Stimulated activated CD8-positive, alpha-beta memory T cell treated with anti-CD3 and anti-CD28 coated beads, Interleukin-15, amount 100 ng/mL, for 4 hours (primary cell): ENCODE data around the gene HOXA4.

Experiments
- DNase-seq, 2 donors: peaks; one replicate each; pipeline ENCODE4 v3.0.0-alpha.2; 2020; ENCODE audit warnings: low read depth in 2 of 2

The HOXA4 gene

GRCh38 chr7:27147199-27148030, 16.9 kb upstream of the HOXA4 start, which contains the start of gene HOXA6:
Gene HOXA6 (minus strand): TSS chr7:27147774. CDS start chr7:27147749, 25 bp downstream.
- no peak for DNase-seq

DNA sequence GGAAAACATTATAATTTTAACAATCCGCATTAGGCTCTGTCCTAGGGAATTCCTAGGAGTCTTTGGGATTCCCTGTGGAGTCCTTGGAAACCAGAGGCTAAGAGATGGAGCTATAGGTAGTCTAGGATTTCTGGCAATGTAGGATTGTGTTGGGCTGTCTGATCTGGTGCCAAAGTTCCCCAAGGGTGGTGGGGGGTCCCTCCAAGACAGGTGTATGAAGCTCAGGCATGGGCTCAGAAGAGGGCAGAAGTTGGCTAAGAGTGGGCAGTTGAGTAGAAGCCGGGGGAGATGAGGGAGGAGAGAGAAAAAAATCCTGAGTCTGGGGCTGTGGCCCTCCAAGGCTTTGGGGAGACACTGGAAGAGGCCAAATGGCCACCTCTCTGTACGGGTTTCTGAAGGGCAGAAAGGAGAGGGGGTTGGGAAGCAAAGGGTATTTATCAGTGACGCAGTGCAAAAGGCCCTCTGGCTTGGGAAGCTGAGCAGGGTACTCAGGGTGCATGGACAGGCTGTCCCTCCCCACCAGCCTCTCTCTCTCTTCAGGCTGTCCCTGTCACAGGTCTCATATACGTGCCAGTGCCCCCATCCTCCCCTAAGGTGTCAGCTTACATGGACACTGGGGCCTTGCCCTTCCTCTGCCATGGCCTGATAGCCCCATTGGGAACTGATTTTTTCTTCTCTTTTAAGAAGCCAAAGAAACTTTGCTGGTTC, 16.1 kb upstream of the HOXA4 start:
- DNase-seq: no peak

- no peak for DNase-seq
These were observed 15.4 kb upstream of the HOXA4 start for GRCh38 chr7:27145914-27146412.

DNA sequence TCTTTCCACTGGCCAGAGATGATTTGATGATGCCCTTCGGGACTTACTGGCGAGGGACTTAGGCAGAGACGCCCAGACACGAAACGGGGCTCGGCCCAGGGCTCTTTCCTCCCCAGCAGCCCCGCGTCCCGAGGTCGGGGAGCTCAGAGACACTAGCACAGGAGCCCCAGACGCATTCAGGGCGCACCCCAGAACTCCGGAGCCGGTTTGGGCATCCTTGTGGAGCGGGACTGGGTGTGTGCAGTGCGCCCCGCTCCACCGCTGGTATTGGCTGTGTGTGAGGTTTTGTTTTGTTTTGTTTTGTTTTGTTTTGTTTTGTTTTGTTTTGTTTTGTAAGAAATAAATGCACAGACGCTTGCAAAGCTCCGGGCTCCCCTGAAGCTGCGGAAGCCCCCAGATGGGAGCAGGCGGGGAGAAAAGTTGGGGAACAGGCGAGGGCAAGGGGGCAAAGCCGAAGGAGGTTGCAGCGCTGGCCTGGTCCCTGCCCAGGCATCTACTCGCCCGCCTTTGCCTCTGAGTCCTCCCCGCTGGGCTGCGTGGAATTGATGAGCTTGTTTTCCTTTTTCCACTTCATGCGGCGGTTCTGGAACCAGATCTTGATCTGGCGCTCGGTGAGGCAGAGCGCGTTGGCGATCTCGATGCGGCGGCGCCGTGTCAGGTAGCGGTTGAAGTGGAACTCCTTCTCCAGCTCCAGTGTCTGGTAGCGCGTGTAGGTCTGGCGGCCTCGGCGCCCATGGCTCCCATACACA, 14.8 kb upstream of the HOXA4 start:
- no peak for DNase-seq

GRCh38 chr7:27144781-27145164, 14.2 kb upstream of the HOXA4 start:
- DNase-seq: no peak

- DNase-seq: no peak
These were observed 13.6 kb upstream of the HOXA4 start for GRCh38 chr7:27143950-27144780.

DNA sequence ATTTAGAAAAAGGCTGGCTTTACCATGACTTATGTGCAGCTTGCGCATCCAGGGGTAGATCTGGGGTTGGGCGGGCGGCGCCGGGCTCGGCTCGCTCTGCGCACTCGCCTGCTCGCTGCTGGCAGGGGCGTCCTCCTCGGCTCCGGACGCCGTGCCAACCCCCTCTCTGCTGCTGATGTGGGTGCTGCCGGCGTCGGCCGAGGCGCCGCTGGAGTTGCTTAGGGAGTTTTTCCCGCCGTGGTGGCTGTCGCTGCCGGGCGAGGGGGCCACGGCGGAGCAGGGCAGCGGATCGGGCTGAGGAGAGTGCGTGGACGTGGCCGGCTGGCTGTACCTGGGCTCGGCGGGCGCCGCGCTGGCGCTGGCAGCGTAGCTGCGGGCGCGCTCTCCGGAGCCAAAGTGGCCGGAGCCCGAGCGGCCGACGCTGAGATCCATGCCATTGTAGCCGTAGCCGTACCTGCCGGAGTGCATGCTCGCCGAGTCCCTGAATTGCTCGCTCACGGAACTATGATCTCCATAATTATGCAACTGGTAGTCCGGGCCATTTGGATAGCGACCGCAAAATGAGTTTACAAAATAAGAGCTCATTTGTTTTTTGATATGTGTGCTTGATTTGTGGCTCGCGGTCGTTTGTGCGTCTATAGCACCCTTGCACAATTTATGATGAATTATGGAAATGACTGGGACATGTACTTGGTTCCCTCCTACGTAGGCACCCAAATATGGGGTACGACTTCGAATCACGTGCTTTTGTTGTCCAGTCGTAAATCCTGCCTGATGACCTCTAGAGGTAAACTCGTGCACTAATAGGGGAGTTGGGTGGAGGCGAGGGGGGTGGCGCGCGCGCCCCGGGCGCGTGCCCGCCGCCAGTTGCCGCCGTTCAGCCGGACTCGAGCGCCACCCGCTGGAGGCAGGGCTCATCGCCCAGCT, 12.7 kb upstream of the HOXA4 start, which contains the start of gene HOXA5:
Gene HOXA5, minus strand, starts transcription at position 659 of the 927 bp plus-strand sequence. Its CDS starts 74 bp downstream, at position 585.
- no peak for DNase-seq

- no peak for DNase-seq
These were observed 12.0 kb upstream of the HOXA4 start for GRCh38 chr7:27142580-27143022.

- no peak for DNase-seq
These were observed 11.5 kb upstream of the HOXA4 start for GRCh38 chr7:27141923-27142579.

- no peak for DNase-seq
These were observed 10.8 kb upstream of the HOXA4 start for GRCh38 chr7:27141137-27141922.

- no peak for DNase-seq
These were observed 9.7 kb upstream of the HOXA4 start for GRCh38 chr7:27140126-27140857.

- DNase-seq: no peak
These were observed 9.0 kb upstream of the HOXA4 start for GRCh38 chr7:27139334-27140125.

DNA sequence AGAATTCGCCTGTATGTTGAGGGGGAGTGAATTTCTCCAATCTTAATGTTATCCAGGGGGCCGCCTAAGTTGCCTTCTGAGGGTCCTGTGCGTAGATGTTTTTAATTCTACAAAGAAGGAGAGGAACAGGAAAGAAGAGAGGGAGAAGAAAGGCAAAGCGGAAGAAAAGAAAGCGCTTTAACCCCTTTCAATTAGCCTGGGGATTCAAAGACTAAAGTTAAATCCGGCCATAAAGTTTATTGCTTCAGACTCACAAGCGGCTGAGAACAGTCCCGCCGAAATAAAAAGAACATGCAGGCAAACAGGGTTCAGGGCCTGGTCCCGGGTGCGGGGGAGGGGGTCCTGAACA, 8.4 kb upstream of the HOXA4 start:
- DNase-seq: no peak

DNA sequence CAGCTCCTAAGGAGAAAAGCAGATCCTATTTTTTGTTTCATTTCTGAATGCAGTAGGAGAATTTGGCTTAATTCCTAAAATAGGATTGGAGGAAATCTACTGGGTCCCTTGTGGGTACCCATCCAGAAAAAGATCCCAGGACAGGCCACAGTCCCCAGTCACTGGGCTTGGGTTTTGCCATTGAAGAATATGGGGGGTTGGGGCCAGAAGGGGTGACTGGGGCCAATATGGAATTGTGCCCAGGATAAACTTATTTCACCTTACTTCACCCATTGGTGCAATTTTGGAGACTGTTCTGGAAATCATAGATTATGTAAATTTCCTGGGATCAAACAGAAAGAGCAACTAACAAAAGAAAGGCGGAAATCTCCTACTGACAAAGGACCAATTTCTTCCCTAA, 7.9 kb upstream of the HOXA4 start:
- no peak for DNase-seq

DNA sequence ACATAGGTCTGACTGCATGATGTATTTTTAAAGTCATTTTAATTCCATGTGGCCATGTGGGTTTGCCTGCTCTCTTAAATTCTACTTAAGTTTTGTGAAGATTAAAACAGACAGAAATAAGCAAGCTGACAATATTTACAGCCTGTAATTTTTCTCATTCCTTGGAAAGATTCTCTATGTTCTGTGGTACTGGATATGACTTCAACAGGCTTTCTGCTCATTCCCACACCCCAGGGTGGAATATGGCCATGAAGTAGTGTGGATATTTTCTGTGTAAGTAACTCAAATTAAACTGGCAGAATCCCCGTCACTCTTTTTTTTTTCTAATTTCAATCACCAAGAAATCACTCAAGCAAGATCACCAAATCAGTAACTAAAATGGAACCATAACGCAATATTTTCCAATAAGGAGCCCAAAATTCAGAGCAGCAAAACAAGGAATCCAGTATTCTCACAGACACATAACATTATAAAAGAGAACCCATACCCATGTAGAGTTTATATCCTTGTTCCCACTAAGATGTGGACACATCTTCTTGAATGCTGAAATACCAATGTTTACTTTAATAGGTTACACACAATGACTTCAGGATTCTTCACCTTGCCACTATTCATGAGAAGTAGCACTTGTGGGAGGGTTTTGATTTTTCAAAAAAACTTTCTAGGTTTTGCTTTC, 7.2 kb upstream of the HOXA4 start:
- no peak for DNase-seq

DNA sequence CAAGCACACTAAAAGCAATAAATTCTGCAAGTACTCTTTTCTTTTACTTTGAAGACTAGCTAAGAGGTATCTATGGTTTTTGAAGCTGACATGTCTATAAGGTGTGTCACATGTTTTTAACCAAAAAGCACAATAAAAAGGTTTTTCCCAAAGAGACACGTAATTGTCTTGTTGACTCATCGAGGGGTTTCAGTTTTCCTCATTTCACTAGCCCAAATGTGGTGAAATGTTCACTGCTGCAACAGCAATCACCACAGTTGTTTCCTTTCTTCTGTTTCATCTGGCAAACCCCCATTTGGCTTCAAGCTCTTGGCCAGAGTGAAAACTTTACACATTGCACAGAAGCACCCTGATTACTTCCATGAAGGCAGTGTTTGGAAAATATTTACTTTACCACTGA, 3.8 kb upstream of the HOXA4 start:
- DNase-seq: no peak
